HT1080 (cell line): ENCODE data around the gene ETV7. TPM values are rescaled to one million over a fixed set of nuclear protein-coding genes. Genes with fewer than 3 reads are reported as not detected.
"Not testable (repeated sequence)": the region's sequence is repeated elsewhere in the genome, so short reads cannot be mapped to it uniquely, and the experiment has no call there.

Source experiments
- DNase-seq: peaks from one replicate; pipeline ENCODE4 v3.0.0-alpha.2; 2015; ENCODE audit warnings: low read depth
- polyA plus RNA-seq, 2 experiments: library from polyadenylated mRNA; depleted of rRNA; stranded (reverse); fragments of >200 nt; gene quantifications; 2 replicates each; pipeline ENCODE4 v1.2.3, GENCODE V29; 2015
- total RNA-seq: library from RNA; depleted of rRNA; stranded (reverse); fragments of >200 nt; shearing (Covaris generic); gene quantifications from 2 replicates; pipeline ENCODE4 v1.2.3, GENCODE V29; 2014; rRNA removed

The ETV7 gene
- not detected in 2 replicates for total RNA-seq
- not detected in 2 replicates for polyA plus RNA-seq (2015; cell fraction: cytosol; rRNA removed)
- polyA plus RNA-seq (2015; cell fraction: nucleus; rRNA removed) = not detected in 2 replicates

DNA sequence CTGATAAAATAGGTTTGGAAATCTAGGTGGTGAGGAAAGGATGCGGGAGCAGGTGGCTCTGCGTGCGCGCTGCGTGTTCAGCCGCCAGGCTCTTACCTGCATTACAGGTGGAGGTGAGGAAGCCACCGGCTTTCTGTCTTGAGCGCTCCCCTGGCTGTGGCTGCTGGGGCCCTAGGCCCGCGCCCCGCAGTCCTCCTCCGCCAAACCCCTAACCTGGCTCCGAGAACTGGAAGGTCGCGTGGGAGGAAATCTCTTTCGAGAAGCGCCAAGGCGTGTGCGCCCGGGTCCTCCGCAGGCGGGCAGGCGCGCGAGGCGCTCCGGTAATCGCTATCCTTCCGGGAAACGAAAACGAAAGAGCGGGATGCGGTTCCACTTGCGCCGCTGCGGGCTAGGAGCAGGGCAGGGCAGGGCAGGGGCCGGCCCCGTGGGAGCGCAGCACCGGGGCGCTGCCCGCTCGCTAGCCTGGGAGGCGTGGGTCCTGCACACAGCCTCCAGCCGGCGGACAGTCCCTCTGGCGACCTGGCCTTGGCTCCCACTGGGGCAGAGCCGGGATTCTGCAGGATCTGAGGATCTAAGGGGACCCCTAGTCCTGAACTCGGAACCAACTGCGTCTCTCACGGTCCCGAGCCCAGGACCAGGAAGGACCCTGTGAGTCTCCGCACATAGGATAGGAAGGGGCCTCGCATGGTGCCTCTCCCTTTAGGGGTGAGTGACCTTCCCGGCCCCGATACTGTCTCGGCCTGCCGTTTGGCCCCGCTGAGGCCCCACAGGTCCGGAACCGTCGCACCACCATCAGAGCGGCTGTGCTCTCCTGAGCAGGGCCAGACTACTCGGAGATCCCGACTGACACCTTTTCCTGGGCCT is at the start of gene ETV7:
Gene ETV7, minus strand, starts transcription at position 230 of the 864 bp plus-strand sequence. Its CDS starts 128 bp downstream, at position 102.
- DNase-seq = no peak

DNA sequence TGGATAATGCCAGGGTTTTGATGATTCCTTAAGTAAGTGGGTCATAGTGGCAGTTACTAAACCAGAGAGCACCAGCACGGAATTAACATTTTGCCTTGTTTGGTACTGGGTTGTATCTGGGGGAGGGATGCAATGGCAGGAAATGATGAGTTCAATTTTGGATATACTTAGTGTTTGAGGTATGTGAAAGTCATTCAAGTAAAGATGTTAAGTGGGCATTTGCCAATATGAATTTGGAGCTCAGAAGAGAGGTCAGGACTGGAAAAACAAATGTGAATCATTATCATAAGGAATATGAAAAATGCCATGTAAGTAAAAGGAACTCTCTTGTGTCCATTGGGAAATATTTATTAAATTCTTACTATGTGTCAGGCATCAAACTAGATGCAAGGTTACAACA is 49.0 kb upstream of the ETV7 start:
- DNase-seq = peak; percentile 62

DNA sequence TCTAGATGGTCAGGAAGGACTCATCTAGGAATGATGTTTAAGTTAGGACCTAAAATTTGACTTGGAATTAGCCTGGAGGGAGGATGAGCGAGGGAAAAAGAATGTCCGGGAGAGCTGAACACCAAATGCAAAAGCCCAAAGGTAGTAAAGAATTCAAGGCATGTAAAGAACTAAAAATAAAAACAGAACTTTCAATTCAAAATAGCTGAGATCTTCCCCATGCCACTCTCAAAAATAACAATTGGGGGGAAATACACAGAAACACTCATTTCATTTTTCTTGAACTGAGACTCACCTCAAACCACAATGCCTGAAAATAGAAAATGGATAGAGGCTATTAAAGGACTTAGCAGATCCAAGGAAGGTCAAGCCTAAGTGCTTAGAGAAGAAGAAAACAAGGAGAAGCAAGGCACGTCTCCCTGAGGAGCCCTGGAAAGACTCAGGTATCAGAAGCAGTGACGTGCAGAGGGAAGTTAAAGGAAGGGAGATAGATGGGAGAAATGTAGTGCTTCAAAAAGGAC is 44.7 kb upstream of the ETV7 start:
- peak; percentile 54 for DNase-seq

DNA sequence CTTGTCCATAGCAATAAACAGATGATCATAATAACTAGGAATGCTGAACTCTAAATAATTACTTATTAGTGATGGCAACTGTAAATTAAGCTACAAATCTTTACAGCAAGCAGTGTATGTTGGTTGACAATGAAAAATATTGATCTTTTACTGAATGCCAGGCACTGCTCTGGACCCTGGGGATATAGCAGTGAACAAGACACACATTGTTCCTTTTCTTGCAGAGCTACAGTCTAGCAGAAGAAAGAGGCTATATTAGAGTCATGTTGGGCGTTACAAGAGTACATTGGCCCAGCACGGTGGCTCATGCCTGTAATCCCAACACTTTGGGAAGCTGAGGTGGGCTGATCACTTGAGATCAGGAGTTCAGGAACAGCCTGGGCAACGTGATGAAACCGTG is 43.7 kb upstream of the ETV7 start:
- no peak for DNase-seq

DNA sequence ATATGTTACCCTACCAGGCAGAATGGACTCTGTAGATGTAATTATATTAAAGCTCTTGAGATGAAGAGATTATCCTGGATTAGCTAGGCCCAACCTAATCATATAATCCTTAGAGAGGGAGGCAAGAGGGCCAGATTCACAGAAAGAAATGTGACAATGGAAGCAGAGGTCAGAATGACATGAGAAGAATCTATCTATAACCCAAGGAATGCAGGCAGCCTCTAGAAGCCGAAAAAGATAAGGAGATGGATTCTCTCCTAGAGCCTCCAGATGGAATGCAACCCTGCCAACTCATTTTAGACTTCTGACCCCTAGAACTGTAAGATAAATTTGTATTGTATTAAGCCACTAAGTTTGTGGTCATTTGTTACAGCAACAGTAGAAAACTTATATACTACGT is 42.9 kb upstream of the ETV7 start:
- no peak for DNase-seq

DNA sequence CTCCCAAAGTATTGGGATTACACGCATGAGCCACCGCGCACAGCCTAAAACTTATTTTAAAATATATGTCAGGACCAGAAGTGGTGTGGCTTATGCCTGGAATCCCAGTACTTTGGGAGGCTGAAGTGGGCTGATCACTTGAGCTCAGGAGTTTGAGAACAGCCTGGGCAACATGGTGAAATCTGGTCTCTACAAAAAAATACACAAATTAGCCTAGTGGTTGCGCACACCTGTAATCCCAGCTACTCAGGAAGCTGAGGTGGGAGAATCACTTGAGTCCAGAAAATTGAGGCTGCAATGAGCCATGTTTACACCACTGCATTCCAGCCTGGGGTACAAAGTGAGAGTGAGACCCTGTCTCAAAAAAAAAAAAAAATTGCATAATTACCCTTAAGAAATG is 41.4 kb upstream of the ETV7 start:
- no peak for DNase-seq

DNA sequence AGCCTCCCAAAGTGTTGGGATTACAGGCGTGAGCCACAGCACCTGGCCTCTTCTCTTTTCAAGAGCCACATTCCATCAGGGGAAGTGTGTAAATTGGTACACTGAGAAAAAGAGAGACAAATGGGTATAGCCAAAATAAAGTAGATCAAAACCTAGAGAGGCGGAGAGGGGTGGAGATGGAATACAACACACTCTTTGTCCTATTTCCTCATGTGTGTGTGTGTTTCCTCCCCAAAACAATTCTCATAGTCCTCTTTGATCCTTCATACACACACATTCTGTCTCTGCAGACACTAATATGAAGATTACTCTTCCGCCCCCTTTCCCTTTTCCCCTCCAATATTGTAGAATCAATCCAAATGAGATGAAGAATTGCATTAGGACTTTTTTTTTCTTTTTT is 39.2 kb upstream of the ETV7 start:
- DNase-seq = no peak

DNA sequence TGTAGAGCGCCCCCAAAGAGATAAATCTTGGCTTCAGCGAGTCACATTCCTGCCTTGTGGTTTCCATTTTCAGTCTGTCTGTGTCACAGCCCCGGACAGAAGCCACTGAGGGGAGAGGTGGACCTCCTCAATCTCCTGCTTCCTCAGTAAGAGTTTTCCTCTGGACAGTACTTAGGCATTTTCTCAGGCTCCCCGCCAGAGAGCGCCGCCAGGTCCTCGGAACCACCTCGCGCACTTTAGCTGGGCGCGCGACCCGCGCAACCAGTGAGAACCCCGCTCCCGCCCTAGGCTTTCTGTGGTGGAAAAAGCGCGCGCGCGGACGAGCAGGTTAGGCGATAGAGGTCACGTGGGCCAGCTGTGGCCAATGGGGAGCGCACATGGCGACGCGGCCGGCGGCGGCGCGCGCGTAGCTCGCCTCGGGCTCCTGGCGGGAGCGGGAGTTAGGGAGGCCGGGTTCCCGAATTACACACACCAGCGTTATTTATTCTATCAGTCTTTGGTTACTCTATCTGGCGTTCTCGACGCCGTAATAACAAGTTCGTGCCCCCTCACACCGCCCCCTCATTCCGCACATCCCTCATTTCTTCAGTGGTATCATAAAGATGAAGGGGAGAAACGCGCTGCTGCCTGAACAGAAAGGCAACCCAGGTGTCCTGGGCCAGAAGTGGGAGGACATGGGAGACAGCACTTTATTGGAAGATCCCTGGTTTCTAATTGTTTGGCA is 35.8 kb upstream of the ETV7 start:
- peak; percentile 98 for DNase-seq

DNA sequence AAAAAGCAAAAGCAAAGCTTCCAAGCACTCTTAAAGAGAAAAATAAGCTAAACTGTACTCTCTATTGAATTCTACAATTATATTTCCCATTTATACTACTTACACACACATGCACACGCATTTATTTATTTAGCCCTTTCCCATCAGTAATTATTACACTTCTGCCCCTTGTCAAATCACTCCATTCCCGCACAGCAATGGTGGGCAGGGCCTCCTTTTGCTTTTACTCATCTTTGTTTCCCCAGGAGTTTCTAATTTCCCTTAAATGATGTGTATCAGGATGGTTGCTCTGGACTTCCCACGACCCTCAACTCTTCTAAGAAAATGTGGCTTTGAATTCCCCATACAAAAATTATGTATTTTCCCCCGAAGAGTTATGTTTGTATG is 35.2 kb upstream of the ETV7 start:
- no peak for DNase-seq

DNA sequence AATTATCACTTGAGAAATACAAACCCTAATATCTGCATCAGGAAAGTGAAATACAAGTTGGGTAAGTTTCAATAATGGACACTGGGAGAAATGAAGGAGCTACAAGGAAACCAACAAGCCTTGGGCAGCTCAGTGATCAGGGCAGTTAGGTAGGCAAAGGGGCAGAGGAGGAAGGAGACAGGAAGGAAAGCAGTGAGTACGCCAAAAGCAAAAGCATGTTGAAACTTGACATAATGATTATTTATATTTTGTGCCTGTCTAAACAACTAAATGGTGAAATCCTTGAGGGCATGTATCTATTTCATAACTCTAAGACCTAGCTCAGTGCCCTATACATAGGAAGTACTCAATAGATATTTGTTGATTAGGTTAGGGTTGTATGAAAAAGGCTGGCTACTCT is 31.8 kb upstream of the ETV7 start:
- no peak for DNase-seq

DNA sequence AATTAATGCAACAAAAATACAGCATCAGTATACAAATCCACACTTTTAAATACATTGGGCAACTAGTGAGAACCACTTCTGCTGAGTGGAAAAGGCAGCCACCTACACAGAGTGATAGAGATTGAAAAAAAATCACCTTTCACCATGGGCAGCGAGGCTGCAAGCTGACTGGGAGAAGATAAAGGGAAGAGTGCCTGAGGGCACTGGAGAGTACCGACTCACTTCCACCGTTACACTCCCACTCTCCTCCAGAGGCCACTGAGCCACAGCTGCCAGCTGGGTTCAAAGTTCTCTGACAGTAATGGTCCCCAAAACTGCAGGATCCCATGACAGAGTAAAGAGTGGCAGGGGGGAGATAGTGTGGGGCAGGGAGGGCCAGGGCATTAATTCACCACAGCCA is 31.1 kb upstream of the ETV7 start:
- DNase-seq = no peak

DNA sequence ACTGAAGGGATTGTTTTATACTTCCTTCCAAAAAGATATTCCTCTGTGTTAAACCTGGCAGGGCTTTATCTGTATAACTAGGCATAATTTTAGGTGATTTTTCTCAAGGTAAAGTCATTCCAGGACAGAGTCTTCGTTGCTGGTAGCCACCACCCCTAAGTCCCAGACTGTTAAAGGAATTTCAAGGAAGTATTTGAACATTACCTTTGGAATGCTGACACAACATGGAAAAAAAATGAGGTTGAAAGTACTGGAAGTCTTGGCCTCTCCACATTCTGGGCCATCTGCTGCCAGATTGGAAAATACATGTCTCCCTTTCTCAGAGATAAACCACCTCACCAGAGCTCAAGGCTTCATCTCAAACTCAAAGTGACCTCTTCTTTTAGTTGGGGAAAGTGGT is 27.0 kb upstream of the ETV7 start:
- no peak for DNase-seq

DNA sequence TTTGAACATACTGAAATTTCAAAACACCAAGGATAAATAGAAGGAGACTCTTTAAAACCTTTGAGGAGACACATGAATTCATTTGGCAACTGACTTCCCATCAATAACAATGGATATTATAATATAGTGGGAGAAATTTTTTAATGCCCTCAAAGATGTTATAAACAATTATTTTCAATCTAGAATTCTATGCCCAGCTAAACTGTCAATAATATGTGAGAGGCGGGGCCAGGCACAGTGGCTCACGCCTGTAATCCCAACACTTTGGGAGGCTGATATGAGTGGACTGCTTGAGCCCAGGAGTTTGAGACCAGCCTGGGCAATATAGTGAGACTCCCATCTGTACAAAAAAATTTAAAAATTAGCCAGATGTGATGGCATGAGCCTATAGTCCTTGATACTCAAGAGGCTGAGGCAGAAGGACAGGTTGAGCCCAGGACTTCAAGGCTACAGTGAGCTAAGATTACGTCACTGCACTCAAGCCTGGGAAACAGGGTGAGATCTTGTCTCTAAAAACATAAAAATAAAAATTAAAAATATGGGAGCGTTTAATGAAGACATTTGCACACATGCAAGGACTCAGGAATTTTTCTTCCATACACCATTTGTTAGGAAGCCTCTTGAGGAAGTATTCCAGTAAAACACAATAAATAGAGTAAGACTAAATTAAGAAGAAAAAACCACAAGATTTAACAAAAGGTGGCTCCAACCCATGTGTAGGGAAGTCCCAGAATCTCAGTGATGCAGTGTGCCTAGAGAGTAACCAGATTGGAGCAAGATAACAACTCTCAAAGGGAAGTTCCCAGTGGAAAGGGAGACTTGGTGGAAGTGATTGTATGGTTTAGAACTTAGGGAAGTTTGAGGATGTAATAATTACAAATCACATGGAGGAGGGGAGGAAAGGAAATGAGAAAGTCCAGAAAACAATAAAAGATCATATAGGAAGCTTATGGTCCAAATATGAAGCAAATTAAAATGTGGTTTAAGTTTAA is 26.3 kb upstream of the ETV7 start:
- DNase-seq = no peak

DNA sequence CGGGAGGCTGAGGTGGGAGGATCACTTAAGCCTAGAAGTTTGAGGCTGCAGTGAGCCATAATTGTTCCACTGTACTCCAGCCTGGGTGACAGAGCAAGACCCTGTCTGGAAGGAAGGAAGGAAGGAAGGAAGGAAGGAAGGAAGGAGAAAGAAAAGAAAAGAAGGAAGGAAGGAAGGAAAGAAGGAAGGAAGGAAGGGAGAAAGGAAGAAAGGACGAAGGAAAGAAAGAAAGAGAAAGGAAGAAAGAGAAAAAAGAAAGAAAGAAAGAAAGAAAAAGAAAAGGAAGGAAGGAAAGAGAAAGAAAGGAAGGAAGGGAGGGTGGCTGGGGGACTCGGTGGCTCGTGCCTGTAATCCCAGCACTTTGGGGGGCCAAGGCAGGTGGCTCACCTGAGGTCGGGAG is 22.2 kb upstream of the ETV7 start:
- not testable (repeated sequence) for DNase-seq

DNA sequence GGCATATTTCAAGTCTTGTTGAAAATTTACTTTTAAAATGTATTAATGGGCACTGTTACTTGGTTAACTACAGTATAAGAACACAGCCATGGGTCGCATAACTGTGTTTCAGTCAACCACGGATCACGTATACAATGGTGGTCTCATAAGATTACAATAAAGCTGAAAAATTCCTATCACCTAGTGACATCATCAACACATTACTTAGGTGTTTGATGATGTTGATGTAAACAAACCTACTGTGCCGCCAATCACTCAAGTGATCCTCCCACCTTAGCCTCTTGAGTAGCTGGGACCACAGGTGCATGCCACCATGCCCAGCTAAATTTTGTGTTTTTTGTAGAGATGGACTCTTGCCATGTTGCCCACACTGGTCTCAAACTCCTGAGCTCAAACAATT is 16.7 kb upstream of the ETV7 start:
- DNase-seq = no peak

DNA sequence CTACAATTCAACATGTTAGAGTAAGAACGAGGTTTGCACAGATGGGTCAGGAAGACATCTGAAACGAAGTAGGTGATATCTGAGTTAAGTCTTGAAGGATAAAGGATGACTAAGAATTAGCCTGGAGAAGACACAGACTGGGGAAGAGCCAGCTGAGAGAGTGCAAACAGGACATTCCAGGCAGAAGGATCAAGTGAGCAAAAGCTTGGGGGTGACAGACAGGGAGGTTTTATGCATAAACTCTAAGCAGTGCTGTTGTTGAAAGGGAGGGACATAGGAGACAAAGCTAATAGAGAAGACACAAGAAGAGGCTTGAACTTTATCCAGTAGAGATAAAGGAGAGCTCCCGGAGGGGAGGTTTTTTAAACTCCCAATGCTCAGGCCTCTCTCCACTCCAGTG is 15.0 kb upstream of the ETV7 start:
- no peak for DNase-seq

DNA sequence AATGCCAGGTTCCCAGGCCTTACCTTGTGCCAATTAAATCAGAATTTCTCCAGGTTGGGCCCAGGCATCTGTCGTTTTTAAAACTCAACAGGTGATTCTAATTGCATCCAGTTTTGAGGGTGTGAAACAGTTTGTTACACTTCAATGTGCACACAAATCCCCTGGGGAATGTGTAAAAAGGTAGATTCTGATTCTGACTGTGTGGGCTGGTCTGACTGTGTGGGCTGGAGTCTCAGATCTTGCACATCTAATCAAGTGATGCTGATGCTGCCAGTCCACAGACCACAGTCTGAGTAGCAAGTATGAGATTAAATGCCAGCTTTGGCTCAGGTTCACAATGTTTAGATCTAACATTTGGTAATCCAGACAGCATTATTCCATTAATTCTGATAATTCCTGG is 12.5 kb upstream of the ETV7 start:
- DNase-seq = no peak

DNA sequence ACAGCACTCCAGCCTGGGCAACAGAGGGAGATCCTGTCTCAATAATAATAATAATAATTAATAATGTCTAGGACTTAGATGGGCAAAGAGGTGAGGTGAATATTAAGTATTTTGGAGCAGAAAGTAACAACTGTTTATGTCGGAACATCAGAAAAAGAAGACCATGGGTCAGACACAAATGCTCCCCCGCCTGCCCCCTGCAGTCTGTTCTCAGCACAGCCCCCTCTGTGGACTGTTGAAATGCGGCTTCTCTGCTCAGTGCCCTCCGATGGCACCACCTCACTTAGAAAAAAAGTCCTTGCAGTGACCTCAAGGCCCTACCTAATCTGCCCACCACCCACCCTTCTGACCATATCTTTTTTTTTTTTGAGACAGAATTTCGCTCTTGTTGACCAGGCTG is 5.2 kb upstream of the ETV7 start:
- no peak for DNase-seq

DNA sequence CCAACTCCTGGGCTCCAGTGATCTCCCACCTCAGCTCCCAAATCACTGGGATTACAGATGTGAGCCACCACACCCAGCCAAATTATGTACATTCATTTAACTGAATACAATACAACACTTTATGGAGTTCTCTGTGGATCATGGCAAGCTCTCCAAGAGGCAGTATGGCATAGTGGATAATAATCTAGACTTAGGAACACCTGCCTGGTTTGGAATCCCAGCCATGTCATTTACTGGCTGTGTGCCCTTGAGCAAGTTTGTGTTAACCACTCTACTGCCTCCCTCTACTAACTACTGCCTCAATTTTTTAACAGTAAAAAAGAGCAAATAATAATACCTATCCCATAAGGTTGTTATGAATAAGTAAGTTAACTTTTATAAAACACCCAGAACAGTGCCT is 1.9 kb upstream of the ETV7 start:
- DNase-seq = no peak

DNA sequence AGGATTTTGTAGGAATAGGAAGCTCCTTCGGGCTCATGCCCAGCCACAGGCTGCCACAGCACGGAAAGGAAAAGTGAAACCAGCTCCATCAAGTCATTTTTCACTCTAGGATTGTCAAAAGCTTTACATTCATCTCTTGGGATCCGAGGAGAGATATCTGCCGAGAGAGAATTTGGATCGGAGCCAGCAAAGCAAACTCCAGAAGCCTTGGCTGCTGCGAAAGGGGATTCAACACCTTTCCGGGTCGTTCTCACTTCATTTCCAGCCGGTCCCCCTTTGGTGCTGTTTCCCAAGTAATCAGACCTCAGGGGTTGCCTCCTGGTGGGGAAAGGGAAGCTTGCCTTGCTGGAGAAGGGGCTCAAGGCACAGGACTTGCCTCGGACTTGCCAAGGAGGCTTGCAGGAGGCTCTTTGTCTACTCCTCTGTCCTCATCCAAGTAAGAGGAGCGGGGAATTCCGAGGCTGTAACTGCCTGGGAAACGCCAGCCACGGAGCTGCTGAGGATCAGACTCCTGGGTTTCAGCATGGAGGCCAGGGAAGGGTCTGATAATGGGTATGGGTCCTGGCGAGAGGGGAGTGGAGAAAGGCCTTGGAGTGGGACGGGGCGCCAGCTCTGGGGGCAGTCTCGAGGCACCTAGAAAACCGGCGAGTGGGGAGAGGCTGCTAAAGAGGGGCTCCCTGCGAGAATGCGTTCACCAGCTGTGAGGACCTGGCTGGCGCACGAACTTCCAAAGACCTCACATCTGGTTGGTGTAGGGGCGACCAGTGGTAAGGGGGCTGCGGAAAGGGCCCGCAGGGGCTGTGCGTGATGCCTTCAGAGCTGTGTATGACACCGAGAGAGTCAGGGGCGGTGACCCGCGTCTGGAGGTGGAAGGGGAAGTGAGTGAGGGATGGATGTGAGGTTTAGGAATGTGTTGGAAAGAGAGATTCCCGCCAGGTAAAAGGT is 702 bp downstream of the ETV7 start:
- DNase-seq = peak; percentile 15
